Activated T-cell treated with anti-CD3 and anti-CD28 coated beads, Interleukin-2, amount 50 U/mL, for 48 hours (primary cell): ENCODE measurements around the gene TEX19.

Experiments used
- DNase-seq, 2 experiments: peaks; one replicate each; pipeline ENCODE4 v3.0.0-alpha.2; 2020

The TEX19 gene

GRCh38 chr17:82322526-82323453 is 36.3 kb upstream of the TEX19 start:
- no peak for DNase-seq

DNA sequence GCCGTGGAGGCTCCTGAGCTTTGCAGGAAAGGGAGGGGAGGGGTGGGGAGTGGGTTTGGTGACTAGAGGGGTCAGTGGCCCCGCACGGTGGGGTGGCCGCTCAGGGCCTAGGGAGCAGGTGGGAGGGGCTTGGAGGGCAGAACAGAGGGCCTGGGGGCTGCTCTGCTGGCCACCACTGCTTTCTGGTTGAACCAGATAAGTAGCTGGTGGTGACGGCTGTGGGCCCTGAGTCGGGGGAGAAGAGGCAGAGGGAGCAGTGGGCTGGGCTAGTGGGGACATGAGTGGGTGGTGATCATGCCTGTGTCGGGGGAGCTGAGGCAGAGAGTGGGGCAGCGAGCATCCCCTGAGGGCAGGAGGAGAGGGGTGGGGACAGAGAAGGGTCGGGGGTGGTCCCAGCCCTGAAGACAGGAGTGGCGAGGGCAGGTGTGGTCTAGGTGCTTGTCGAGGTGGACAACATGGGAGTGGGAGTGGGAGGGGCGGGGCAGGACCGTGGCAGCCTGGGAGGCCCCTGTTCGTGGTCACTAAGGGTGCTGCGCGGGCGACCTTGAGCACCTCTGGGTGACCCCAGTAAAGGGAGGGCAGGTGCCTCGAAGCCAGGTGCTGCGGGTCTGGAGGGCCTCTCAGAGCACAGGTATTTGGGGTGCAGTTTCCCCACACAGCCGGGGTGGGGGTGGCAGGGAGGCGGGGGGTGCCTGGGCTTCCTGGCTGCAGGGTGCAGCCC is 35.4 kb upstream of the TEX19 start:
- DNase-seq: no peak

- DNase-seq: peak in 1 of 2 experiments; percentile 44
Measured at GRCh38 chr17:82324566-82325285, 34.3 kb upstream of the TEX19 start.

DNA sequence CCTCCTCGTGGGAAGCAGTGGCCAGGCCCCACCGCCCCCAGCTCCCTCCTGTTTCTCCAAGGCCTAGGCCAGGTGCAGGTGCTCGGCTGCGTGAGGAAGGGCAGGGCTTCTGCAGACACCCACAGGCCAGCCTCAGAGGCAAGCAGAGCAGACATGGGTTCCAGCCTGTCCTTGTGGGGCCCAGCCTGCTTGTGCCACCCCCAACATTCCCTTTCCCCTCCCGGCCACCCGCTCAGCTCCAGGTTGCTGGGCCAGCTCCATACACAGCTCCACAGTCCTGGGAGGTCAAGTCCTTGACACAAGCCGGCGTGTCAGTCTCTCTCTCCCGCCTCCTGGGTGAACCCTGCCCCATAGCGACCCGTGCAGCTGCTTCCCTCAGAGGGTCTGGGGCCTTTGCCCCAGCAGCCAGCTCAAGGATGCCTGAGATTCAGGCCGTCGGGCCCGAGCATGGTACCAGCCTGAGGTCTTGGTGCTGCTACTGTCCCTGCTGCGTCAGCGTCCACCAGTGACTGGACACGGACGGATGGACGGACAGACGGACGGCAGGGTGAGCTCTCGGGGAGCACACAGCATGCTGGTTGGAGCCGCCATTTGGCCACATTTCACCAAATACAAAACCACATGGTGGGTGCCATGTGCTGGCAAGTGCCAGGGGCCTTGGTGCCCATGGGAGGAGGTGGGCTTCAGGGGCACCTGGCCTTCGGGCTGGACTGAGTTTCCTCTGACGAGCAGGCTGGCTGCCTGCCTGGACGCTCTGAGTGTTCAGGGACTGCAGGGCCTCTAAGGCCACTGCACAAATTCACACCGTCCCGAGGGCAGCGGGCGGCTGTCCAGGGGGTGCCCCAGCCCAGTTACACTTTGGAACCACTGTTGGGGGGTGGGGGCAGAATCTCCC is 33.5 kb upstream of the TEX19 start:
- no peak for DNase-seq

DNA sequence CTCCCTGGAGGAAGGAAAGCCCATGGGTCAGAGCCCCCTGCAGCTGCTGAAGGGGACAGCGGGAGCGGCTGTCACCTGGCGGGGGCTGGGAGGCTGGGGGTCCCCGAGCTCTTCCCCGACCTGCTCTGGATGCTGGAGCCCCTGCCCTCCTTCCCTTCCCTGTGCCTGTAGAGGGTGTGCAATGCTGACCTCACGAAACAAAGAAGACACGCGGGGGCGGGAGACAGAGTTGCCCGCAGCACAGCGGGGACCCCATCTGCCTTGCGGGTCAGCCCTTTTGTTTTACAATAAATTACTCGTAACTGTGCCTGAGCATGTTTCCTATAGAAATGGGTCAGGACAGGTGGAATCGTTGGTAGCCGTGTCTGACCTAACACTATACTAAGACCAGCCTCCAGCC is 31.8 kb upstream of the TEX19 start:
- no peak for DNase-seq

DNA sequence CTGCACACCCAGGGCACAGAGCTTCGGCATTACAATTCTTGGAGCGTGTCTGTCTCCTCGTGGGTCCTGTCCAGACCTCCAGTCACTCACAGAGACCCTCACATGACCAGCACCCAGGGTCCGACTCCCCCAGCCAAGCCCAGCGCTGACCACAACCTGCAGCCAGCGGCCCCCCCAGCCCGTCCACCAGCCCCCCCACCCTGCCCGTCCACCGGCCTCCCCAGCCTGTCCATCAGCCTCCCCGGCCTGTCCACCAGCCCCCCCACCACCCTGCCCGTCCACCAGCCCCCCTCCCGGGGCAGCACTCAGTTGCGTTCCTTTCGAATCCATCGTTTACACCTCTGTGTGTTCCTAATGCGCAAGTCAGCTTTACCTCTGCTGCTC is 31.3 kb upstream of the TEX19 start:
- no peak for DNase-seq

GRCh38 chr17:82328141-82328993 is 30.7 kb upstream of the TEX19 start:
- DNase-seq: no peak

DNA sequence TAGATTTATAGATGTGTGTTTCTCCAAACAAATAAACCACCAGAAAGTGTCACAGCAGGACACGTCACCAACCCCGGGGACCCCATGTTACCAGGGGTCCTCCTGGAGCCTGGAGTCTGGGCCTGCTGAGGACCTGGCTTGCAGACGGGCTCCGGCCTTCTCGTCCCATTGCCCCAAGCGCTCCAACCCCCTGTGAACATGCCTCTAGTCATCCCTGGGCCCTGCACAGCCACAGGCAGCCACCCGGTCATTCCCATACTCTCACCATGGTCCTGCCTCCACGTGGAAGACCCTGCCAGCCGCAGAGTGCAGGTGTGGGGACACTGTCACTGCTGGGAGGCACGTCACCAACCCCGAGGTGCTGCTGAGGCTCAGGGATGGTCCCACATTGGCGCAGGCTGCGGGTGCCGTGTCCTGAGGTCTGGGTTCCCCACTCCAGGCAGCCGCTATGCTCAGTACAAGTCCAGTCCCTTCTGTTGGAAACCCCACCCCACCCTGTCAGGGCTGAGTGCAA is 30.0 kb upstream of the TEX19 start:
- DNase-seq: no peak

DNA sequence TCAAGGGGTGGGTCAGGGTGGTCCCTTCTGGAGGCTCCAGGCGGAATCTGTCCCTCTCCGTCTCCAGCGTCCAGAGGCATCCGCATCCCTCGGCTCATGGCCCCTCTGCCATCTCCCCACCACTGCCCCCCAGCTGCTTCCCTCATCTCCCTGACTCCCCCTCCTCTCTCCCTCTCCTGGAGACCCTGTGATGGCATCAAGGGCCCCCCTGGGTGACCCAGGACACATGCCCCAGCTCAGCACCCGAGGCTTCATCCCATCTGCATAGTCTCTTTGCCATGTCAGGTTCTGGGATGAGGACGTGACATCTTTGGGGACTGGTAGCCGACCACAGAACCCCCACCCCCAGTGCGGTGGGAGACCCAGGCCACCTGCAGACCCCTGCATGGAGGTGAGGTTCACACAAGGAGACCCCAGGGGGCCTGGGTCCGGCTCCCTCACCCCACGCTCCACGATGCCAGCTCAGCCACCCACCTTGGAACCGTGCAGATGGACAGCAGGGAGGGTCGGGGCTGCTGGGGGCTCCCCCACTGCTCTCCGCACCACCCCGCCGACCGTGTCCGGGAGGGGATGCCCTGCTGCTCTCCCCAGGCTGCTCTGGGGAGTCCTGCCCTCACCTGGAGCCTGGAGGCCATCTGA is 29.2 kb upstream of the TEX19 start:
- no peak for DNase-seq

- DNase-seq: no peak
Measured at GRCh38 chr17:82330322-82331239, 28.5 kb upstream of the TEX19 start.

DNA sequence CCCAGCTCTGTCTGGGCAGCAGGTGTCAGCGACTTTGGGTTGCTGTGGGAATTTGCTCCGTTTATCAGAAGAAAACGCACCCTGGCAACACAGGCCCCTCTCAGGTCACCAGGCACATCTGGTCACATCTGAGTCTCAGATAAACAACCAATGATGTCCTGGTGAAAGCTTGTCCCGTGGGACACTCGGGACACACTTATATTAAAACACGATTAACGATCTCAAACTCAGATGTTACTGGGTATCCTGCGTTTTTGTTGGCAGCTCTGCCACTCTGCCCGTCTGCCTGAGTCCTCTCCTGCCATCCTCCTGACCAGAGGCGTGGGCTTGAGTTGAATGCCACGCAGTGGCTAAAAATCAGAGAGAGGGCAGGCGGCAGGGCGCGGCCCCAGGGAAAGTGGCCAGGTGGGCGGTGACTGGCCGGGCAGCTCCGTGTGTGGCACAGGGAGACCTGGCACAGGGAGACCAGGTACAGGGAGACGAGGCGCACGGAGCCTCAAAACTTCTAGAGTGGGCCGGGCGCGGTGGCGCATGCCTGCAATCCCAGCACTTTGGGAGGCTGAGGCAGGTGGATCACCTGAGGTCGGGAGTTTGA is 27.6 kb upstream of the TEX19 start:
- no peak for DNase-seq

GRCh38 chr17:82332669-82333278 is 26.3 kb upstream of the TEX19 start:
- peak; percentile 54 to 58 for DNase-seq

GRCh38 chr17:82333279-82334171 is 25.5 kb upstream of the TEX19 start, which contains the start of gene SECTM1:
SECTM1 (minus strand) TSS chr17:82333766; CDS start chr17:82327240, 6,526 bp downstream.
- peak; percentile 42 to 49 for DNase-seq

GRCh38 chr17:82334204-82334621 is 24.8 kb upstream of the TEX19 start:
- no peak for DNase-seq

GRCh38 chr17:82334622-82335394 is 24.2 kb upstream of the TEX19 start:
- no peak for DNase-seq

DNA sequence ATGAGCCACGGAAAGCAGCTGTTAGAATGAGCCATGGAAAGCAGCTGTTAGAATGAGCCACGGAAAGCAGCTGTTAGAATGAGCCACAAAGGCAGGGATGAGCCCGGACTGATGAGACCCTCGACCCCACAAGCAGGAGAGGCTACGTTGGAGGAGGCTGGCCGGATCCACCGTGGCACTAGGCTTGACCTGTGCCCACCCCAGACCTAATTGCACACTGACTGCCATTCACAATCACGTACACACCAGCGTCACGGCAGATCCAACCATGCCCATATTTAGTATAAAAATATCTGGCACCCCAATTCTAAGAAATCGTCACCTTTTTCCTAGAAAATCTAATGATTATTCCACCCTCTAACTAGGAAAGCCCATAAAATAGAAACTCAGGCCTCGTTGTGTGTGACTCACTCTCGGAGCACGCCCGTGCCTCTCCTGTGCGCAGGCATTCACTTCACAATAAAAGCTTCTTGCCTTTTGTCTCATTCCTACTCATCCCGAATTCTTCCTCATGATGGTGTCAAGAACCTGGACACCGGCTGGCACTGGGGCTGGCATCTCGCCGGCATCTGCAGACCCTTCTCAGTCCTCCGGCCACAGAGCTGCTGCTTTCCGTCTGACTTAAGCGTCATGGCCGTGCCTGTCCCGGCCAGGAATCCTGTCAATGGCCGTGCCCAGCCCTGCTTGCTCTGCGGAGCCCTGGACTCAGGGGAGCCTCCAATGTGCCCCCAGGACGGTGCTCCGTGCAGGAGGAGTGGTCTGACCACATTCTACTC is 20.0 kb upstream of the TEX19 start:
- no peak for DNase-seq
